ENCODE data around the gene ZNRF3.

GRCh38 chr22:28903729-28904128 is 20.4 kb downstream of the ZNRF3 start:
- TF ChIP-seq, protein P1, sequence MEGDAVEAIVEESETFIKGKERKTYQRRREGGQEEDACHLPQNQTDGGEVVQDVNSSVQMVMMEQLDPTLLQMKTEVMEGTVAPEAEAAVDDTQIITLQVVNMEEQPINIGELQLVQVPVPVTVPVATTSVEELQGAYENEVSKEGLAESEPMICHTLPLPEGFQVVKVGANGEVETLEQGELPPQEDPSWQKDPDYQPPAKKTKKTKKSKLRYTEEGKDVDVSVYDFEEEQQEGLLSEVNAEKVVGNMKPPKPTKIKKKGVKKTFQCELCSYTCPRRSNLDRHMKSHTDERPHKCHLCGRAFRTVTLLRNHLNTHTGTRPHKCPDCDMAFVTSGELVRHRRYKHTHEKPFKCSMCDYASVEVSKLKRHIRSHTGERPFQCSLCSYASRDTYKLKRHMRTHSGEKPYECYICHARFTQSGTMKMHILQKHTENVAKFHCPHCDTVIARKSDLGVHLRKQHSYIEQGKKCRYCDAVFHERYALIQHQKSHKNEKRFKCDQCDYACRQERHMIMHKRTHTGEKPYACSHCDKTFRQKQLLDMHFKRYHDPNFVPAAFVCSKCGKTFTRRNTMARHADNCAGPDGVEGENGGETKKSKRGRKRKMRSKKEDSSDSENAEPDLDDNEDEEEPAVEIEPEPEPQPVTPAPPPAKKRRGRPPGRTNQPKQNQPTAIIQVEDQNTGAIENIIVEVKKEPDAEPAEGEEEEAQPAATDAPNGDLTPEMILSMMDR (IDR thresholded peaks at IDR 0.05; ENCODE audit: low read depth, low read length), result no peak
- TF ChIP-seq EZH2phosphoT487 (IDR thresholded peaks at IDR 0.05; ENCODE audit: low read depth), result no peak
